ENCODE results near the gene SPTLC2.
A peak's percentile ranks its signal among the peaks of the same experiment; 100 is the strongest.
"Not testable (repeated sequence)": the region's sequence is repeated elsewhere in the genome, so short reads cannot be mapped to it uniquely, and the experiment has no call there.

Gene SPTLC2

DNA sequence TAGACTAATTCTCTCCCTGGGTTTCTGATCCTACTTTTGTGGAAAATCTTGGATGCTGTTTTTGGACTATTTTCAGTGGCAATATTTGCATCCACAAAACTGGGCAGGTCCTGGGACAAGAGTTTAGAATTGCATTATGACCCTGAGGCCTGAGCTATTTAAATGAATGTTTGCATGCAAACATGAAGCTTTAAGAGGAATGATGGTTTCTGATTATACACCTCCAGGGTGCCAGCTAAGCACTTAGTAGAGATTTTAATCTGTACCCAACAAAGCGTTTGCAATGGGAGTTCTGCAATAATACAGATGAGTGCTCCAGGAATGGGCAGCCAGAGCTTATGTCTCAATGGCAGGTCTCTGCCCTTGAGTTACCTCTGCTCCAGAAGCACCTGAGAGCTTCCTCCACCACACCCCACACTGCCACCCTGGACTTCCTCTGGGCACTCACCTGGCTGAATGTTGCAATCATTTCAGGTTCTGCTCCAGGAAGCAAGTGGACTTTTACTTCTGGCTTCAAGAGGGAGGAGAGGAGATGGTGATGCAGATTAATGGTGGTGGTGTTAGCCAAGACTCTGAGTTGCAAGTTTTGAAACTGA lies 6.0 kb upstream of the SPTLC2 start:
- DNase-seq: no peak

DNA sequence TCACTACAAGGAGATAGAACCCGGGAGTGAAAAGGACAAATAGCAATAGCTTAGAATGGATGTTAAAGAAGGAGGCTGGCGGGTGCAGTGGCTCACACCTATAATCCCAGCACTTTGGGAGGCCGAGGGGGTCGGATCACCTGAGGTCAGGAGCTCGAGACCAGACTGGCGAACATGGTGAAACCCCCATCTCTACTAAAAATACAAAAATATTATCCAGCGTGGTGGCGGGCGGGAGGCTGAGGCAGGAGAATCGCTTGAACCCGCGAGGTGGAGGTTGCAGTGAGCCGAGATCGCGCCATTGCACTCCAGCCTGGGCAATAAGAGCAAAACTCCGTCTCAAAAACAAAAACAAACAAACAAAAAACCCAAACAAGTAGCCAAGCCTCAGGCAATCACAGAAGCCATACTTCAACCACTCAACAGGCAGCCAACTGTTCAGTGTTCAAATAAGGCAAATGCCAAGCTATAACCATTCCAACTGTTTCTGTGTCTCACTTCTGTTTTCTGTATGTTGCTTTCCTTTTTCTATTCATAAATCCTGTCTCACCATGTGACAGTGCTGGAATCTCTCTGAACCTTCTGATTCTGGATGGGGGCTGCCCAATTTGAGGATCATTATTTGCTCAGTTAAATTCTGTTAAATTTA lies 3.9 kb upstream of the SPTLC2 start:
- DNase-seq: no peak

DNA sequence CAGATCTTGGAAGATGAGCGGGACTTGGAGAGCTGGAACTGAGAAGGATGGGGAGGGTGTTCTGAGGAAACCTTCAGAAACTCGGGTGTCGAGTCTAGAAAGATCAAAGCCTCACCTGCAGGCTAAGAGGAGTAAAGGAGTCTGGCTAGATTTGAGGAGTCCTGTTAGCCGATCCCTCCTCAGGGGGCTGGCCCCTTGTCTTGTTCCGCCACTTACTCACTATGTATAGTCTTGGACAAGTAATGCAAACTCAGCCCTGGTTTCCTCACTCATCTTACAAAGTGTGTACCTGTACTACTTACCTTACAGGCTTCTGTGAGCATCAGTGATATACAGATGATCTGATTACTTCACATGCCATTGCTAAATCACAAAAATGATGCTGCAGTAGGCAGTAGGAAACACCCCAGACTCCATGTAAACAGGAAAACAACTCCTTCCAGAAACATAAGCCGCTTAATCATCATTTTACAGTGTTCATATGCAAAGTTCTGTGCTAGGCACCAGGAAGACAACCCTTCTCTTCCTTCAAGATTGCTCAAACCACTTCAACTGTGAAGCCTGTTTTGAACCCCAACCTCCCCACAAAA lies 2.0 kb upstream of the SPTLC2 start:
- no peak for DNase-seq

DNA sequence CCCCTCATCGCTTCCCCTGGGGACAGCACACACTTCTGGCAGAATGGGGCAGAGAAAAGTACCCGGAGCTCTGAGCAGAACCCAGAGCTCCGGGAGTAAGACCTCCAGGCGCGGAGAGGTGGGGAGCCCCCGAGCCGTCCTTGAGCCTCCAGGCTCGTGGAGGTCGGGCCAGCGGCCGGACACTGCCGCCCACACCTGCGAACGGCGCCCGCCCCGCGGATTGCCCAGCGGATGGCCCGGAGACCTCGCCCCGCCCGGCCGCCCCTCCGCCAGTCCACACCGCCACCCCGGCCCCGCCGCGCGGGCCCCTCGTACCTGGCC lies 344 bp downstream of the SPTLC2 start:
- DNase-seq: peak in 1 of 6 experiments; percentile 37

DNA sequence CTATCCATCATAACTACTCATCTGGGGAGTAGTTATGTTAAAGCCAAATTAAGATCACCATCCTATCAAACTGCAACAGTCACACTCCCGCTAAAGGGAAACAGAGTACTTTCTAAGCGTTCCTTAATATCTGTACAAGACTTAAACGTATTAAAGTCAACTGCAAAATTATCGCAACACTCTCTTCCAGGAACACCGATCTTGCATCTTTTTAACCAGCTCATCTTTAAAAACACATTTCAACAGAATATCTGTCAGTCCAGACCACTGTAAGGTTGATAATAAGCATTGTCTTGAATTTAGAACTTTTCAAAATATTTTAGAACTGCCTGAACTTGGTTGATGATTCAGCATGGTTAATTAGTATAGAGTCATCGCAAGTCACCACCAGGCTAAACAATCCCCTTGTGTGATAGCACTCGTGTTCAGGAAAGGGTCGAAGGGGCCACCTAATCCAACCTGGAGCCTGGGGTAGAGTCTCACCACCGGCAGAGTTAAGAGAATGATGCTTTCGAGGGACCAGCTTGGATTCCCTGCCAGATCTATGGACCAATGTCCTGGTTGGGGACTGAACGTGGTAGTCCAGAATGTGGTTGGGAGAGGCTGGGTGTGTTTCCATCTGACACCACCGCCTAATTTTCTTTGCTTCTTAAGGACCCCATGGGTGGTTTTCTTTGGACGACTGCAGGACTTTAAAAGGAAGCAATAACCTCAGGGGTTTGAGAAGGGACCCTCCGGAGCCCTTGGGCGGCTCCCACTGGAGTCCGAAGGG lies 890 bp downstream of the SPTLC2 start:
- peak in 1 of 6 experiments; percentile 28 for DNase-seq

DNA sequence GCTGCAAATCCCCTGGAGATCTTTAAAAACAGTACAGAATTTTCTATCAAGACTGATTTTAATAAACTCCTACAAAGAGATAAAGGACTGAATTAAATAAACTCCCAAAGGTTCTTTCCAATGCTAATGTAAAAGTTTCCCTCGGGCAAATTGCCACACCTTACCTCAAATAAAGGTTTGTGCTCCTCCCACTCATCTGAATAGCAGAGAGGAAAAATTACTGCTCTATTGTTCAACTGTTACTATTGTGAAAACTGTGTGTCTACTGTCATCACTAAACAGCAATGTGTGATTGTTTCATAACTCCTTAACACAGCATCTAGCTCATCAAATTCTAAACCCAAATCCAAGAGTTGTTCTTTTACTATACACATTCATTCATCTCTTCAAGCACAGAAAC lies 3.2 kb downstream of the SPTLC2 start:
- DNase-seq: no peak

DNA sequence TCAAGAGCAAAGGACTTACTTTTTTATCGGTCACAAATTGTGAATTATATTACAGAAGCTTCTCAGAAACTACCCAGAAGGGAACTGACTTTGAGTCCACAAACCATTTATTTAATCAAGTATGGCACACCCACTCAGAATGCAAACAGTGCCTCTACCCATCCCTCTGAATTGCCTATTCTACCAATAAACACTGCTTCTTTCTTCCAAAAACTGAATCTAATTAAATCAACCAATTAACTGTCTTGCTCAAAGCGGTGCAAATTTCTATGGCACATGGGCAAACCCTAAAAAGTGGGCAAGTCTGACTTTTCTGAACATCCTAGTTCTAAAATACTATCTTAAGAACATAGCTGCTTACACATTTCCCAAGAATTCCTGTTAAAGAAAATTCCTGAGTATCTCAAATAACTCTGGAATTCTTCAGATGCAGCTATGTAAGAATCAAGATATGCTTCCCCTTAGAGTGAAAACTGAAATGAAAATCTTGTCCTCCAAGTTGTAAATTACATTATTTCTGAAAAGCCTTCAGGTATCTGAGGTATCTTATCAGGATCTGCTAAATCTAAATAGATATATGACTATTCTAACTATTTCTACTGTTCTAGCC lies 4.3 kb downstream of the SPTLC2 start:
- DNase-seq: no peak

DNA sequence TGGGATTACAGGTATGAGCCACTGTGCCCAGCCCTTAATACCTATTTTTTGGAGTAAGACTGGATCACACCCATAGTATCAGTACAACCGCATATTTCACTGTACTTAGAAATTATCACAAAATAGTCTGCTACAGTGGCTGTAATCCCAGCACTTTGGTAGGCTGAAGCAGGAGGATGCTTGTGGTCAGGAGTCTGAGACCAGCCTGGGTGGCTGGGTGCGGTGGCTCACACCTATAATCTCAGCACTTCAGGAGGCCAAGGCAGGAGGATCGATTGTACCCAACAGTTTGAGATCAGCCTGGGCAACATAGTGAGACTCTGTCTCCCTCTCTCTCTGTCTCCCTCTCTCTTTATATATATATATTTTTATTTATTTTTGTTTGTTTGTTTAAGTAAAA lies 5.9 kb downstream of the SPTLC2 start:
- DNase-seq: no peak

DNA sequence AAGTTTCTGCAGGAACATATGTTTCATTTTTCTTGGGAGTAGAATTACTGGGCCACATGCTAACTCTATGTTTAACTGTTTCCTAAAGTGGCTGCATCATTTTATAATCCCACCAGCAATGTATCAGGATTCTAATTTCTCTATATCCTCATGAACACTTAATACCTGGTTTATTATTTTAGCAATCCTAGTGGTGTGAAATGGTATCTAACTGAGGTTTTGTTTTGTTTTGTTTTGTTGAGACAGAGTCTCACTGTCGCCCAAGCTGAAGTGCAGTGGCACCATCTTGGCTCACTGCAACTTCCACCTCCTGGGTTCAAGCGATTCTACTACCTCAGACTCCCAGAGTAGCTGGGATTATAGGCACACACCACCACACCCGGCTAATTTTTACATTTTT lies 6.5 kb downstream of the SPTLC2 start:
- DNase-seq: no peak

DNA sequence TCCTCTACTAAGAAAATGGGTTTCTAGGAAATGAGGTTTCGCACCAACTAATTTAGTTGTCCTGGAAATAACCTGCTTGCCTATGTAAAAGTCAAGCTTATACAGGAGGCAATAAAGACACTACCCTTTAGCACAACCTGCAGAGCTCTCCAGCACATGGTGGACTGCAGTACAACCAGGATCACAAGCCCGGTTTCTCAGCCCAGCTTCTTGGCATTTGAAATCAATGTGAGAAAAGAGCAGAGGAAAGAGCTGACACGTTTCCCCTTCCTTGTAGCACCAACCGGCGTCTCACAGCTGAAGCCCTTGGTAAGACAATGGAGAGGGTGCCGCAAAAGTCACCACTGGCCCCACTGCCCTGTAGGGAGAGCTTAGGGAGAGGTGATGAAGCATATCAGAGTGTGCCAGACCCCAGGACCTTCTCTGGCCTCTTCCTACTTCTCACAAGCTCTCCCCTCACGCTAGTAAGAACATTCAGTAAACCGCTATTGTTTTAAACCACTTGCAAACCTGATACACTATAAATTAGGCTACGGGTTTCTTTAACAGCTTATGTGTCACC lies 8.6 kb downstream of the SPTLC2 start:
- DNase-seq: no peak

DNA sequence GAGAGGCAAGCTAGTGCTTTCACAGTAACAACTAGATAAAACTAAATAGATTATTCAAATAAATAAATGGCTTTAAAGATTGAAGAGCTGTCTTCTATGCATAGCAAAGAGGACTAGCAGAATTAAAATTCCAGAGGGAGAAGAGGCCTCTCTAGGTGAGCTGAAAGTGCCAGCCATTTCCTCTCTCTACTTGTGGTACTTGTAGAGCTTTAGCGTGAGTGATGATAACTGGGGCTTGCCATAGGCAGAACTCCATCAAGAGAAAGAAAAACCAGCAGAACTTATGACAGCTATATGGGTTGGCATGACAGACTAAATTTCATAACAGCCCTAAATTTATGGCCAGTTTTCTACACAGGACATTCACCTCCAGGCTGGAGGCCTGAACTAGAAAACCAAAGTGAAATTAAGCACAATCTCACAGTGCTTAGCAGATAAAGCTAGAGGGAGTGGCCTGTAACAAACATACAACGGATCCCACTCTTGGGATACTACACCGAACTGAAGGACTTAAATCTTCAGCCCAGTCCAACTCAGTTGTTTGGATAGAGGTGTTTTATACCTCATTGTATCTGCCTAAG lies 11.0 kb downstream of the SPTLC2 start:
- no peak for DNase-seq

DNA sequence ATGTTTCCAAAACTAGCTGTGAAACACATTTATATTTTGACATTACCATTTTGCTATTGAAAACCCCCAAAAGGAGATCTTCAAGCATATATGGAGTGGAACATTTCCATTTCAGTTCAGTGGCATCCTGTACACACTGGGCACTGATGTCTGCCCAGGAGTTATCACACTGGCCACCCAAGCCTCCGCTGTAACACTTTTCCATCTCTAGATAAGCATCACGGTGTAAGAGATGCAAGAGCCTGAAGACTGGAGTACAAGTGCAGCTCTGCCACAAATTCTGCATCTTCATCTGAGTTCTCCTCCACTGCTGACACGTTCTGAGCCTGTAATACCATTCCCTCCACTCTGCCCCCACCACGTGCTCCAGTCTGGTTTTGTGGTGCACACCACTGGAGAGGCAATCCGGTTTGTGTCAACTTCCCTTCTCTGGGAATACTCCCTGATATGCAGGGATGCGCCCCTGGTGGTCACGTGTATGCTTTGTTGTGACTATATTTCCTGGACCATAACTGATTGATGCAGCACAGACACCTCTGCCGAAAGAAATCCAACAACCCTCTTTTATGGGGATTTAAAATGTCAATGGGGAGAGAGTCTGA lies 12.7 kb downstream of the SPTLC2 start:
- no peak for DNase-seq

DNA sequence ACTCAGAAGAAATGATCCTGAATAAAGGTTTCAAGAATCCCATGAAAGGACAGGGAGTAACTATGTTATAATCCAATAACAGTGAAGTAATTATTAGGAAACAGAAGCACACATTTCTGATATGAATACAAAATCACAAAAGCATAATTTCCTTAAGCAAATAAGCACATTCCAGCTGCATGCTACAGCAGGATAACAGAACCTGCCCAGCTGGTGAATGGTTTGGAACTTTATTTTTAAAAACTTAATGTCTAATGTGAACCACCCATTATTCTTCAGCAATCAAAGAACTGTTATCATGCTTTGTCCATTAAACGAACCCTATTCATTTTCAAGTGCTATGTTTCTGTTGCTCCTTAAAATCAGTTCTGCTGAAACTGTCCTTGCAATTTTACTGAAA lies 13.4 kb downstream of the SPTLC2 start:
- no peak for DNase-seq

DNA sequence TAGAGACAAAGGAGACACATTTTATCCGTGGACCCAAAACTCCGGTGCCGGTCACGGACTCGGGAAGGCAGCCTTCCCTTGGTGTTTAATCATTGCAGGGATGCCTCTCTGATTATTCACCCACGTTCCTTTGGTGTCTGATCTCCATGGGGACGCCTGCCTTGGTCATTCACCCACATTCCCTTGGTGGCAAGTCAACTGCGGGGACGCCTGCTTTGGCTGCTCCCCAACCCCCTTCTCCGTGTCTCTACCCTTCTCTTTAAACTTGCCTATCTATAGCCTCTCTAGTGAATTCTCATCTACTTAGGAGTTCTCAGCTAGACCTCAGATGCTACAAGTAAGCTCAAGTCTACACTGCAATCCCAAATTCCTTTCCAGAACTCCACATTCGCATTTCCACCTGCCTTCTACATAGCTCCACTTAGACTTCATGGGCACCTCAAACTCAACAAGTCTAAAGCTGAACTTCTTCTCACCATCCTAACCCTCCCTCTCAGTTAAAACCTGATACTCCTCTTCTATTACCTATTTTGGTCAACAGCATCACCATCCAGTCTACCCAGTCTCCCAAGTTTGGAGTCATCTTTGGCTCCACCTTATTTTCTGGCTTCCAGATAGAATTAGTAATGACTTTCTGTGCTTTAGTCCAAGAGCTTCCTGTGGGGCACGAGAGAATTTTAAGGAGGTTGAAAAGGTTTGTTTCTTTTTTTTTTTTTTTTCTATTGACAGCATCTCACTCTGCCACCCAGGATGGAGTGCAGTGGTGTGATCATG lies 14.4 kb downstream of the SPTLC2 start:
- DNase-seq: no peak

DNA sequence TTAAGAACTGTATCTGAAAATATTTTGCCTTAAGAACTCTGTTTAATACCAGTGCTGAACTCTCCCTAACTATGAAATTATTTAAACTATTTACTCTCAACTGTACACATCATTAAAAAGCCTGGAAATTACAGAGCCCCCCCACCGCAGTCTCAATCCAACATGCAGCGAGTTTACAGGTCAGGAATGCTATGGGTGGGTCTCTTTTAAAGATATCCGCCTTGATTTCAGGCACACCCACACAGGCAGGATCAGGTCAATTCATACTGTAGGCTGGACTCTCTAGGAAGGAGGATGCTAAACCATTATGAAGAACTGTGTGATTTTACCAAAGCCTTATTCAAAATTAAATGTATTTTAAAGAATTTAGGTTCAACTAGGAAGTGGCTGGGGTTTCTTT lies 16.5 kb downstream of the SPTLC2 start:
- DNase-seq: no peak

DNA sequence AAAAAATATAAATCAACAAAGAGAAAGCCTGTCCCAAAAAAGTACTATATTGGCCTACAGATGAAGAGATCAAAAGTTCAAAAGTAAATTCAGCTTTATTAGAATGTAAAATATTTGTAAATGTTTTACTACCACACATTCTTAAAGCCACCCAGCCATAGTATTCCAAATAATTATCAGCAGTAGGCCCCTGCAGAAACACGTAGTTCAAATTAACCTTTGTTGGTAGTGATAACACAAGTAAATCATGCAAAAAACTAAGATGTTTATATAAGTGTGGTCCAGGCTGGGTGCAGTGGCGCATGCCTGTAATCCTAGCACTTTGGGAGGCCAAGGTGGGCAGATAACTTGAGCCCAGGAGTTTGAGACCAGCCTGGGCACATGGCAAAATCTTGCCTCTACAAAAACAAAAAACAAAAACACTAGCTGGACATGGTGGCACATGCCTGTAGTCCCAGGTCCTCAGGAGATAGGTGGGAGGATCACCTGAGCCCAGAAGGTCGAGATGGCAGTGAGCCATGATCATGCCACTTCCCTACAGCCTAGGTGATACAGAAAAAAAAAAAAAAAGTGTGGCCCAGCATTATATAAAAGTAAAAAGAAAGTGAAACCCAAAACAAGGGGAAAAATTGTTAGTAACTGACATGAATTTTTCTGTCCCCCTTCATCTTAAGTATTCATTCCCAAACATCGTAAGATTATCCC lies 17.9 kb downstream of the SPTLC2 start:
- DNase-seq: peak in 4 of 6 experiments; percentile 4 to 45 (median 31)

DNA sequence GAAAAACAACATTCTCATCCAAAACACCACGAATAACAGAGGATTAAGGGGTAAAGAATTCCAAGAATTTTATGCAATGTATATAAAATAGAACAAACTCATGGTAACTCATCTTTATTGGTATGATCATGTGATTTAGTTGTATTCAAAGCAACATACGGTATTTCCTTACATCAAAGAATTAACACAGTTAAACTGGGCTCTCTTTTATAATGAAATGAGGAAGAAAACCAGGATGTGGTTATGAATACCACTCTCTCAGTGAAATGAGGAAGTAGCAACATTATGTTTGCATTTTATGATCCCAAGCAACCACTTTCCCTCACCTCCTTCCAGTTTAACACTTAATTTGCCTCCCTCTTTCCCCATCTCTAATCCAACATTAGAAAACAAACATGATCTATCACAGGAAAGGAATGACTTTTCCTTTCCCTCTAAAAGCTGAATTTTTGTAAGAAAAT lies 22.9 kb downstream of the SPTLC2 start:
- peak in 3 of 6 experiments; percentile 62 to 64 (median 64) for DNase-seq

DNA sequence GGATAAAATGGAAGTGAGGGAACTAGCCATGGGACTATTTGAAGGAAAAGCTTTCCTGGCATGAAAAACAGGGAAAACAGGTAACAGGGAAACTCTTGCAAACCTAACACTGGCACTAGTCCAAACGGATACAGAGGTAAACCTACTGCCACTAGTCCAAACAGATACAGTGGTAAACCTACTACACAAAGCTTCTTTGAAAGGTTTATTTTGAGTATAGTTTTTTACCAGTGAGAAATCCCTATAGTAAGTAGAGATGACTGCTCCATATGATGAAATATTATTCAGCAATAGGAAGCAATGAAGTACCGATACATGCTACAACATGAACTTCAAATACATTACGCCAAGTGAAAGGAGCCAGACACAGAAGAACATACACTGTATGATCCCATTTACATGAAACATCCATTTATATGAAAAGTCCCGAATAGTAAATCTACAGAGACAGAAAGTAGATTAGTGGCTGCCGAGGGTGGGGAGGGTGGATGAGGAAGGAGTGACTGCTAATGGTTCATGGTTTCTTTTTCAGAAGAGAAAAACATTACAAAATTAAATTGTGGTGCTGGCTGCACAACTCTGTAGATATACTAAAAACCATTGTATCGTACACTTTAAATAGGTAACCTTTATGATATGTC lies 25.5 kb downstream of the SPTLC2 start:
- no peak for DNase-seq

DNA sequence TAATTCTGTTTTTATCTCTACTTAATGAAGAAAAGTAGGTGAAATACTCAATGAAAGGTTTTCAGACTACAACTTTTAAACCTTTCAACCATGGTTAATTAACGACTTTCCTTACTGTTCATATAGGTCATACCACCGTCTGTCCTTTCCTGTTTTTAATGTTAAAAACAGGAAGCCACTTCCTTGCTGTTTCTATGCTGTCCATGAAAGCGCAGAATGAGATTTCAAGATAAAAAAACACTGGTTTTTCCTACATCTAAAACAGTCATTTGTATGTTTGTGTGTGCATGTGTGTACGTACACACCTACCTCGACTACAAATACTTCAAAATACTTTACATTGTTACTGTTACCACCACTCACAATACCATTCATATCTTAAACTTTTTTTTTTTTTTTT lies 27.3 kb downstream of the SPTLC2 start:
- no peak for DNase-seq

DNA sequence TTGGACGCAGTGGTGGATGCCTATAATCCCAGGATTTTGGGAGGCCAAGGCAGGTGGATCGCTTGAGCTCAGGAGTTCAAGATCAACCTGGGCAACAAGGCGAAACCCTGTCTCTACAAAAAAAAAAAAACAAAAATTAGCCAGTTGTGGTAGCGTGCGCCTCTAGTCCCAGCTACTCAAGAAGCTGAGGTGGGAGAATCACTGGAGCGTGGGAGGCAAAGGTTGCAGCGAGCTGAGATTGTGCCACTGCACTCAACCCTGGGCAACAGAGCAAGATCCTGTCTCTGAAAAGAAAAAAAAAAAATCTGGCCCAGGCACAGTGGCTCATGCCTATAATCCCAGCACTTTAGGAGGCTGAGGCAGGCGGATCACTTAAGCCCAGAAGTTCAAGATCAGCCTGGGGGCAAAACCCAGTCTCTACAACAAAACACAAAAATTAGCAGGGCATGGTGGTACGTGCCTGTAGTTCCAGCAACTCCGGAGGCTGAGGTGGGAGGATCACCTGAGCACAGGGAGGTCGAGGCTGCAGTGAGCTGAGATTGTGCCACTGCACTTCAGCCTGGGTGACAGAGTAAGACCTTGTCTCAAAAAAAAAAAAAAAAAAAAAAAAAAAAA lies 27.9 kb downstream of the SPTLC2 start:
- DNase-seq: not testable (repeated sequence)
